ENCODE measurements around the gene CD160. TPM values are rescaled to one million over a fixed set of nuclear protein-coding genes. Genes with fewer than 3 reads are reported as not detected.
"Not testable (repeated sequence)": the region's sequence is repeated elsewhere in the genome, so short reads cannot be mapped to it uniquely, and the experiment has no call there.

The CD160 gene
- total RNA-seq, 2 donors from 2014 or later = 0.31 to 0.33 TPM

DNA sequence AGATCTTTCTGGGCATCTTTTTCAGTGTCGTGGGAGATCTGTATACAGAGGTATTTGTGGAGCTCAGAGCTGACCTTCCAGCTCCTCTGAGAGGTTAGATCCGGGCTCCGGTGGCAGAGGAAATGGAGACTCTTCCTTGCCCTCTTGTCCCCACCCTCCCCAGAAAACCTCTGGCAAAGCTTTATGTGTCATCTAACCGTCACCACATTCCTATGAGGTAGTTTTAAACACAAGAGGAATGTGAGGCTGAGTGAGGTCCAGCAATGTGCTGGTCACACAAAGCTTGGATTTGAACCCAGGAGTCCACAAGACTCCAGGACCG is 1.2 kb downstream of the CD160 start:
- H3K4me1 Mint-ChIP-seq (ENCODE audit: low read depth in 2 of 2) = peaks cover 50 to 56% of the 10 kb centered on the region in 2 donors
- peaks cover 0 to 2% of the 10 kb centered on the region in 2 donors for H3K27me3 Mint-ChIP-seq
- DNase-seq (ENCODE audit: low spot score) = no peak
- no peak for ATAC-seq
- H3K36me3 Mint-ChIP-seq = no peaks in the 10 kb centered on the region
- H3K9me3 Mint-ChIP-seq = no peaks in the 10 kb centered on the region
- H3K27ac Mint-ChIP-seq = no peak overlapping the region
- peak overlapping the region; percentile 78 for H3K4me3 Mint-ChIP-seq

- peak; percentile 86 to 87 for ATAC-seq
- Mint-ChIP-seq H3K9me3 (no peaks in the 10 kb centered on the region), H3K27me3 (peaks cover 0 to 2% of the 10 kb centered on the region in 2 donors), H3K27ac (peak overlapping the region; percentile 19 to 50), H3K36me3 (no peaks in the 10 kb centered on the region), H3K4me3 (peak overlapping the region; percentile 78), H3K4me1 (ENCODE audit: low read depth in 2 of 2) (peaks cover 48 to 50% of the 10 kb centered on the region in 2 donors)
- DNase-seq (ENCODE audit: low spot score) = peak; percentile 84
These were observed 1.8 kb downstream of the CD160 start for GRCh38 chr1:145720878-145721671.

- H3K27me3 Mint-ChIP-seq; H3K36me3 Mint-ChIP-seq; ATAC-seq; H3K27ac Mint-ChIP-seq; H3K9me3 Mint-ChIP-seq; H3K4me3 Mint-ChIP-seq; DNase-seq (ENCODE audit: low spot score): not testable (repeated sequence)
- H3K4me1 Mint-ChIP-seq (ENCODE audit: low read depth in 2 of 2) = peaks cover 11 to 28% of the 10 kb centered on the region in 2 donors
These were observed 6.9 kb downstream of the CD160 start for GRCh38 chr1:145726193-145726592.

- ATAC-seq = no peak
- Mint-ChIP-seq H3K27me3 (no peaks in the 10 kb centered on the region), H3K36me3 (no peaks in the 10 kb centered on the region), H3K4me1 (ENCODE audit: low read depth in 2 of 2) (peaks cover 0 to 19% of the 10 kb centered on the region in 2 donors), H3K4me3 (no peak overlapping the region), H3K27ac (peak overlapping the region in 1 of 2 donors; percentile 76), H3K9me3 (no peaks in the 10 kb centered on the region)
- no peak for DNase-seq (ENCODE audit: low spot score)
These were observed 9.9 kb downstream of the CD160 start for GRCh38 chr1:145729196-145729595.

- Mint-ChIP-seq H3K36me3 (no peaks in the 10 kb centered on the region), H3K9me3 (no peaks in the 10 kb centered on the region), H3K4me3 (no peak overlapping the region), H3K27me3 (no peaks in the 10 kb centered on the region), H3K27ac (peak overlapping the region; percentile 54 to 76), H3K4me1 (ENCODE audit: low read depth in 2 of 2) (peaks cover 0 to 20% of the 10 kb centered on the region in 2 donors)
- no peak for ATAC-seq
- DNase-seq (ENCODE audit: low spot score) = no peak
These were observed 10.6 kb downstream of the CD160 start for GRCh38 chr1:145729666-145730436.

DNA sequence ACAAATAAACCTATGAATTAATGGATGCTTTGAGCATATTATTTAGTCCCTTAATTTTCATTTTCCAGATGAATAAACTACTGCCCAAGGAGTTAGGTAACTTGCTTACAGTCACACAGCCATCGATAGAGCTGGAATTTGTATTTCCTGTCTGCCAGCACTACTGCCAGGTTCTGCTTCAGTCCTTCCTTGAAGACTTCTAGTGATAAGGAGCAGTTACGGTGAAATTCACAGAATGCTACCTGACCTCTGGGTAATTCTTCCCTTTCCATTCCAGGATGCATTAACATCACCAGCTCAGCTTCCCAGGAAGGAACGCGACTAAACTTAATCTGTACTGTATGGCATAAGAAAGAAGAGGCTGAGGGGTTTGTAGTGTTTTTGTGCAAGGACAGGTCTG is 11.2 kb downstream of the CD160 start:
- no peaks in the 10 kb centered on the region for H3K27me3 Mint-ChIP-seq
- peak overlapping the region in 1 of 2 donors; percentile 33 for H3K27ac Mint-ChIP-seq
- no peak overlapping the region for H3K4me3 Mint-ChIP-seq
- H3K9me3 Mint-ChIP-seq = no peaks in the 10 kb centered on the region
- H3K4me1 Mint-ChIP-seq (ENCODE audit: low read depth in 2 of 2) = peaks cover 0 to 20% of the 10 kb centered on the region in 2 donors
- H3K36me3 Mint-ChIP-seq = no peaks in the 10 kb centered on the region
- ATAC-seq (no peak), DNase-seq (ENCODE audit: low spot score) (no peak)

- H3K9me3 Mint-ChIP-seq = no peaks in the 10 kb centered on the region
- H3K4me1 Mint-ChIP-seq (ENCODE audit: low read depth in 2 of 2) = peaks cover 0 to 24% of the 10 kb centered on the region in 2 donors
- DNase-seq (ENCODE audit: low spot score) (no peak), ATAC-seq (no peak)
- H3K36me3 Mint-ChIP-seq = no peaks in the 10 kb centered on the region
- peak overlapping the region in 1 of 2 donors; percentile 33 for H3K27ac Mint-ChIP-seq
- H3K4me3 Mint-ChIP-seq = no peak overlapping the region
- H3K27me3 Mint-ChIP-seq = no peaks in the 10 kb centered on the region
These were observed 11.6 kb downstream of the CD160 start for GRCh38 chr1:145730900-145731299.

- H3K27me3 Mint-ChIP-seq = no peaks in the 10 kb centered on the region
- H3K4me1 Mint-ChIP-seq (ENCODE audit: low read depth in 2 of 2) = peaks cover 9 to 30% of the 10 kb centered on the region in 2 donors
- H3K27ac Mint-ChIP-seq = peak overlapping the region; percentile 9 to 23
- DNase-seq (ENCODE audit: low spot score) (no peak), ATAC-seq (no peak)
- H3K4me3 Mint-ChIP-seq = no peak overlapping the region
- no peaks in the 10 kb centered on the region for H3K9me3 Mint-ChIP-seq
- H3K36me3 Mint-ChIP-seq = no peaks in the 10 kb centered on the region
These were observed 16.9 kb downstream of the CD160 start for GRCh38 chr1:145736191-145736590.

GRCh38 chr1:145740269-145740668 is 21.0 kb downstream of the CD160 start:
- Mint-ChIP-seq H3K36me3 (peaks cover 10% of the 10 kb centered on the region), H3K9me3 (no peaks in the 10 kb centered on the region), H3K27me3 (no peaks in the 10 kb centered on the region), H3K27ac (no peak overlapping the region), H3K4me1 (ENCODE audit: low read depth in 2 of 2) (peaks cover 9 to 29% of the 10 kb centered on the region in 2 donors), H3K4me3 (no peak overlapping the region)
- no peak for DNase-seq (ENCODE audit: low spot score)
- no peak for ATAC-seq

- peaks cover 34% of the 10 kb centered on the region for H3K36me3 Mint-ChIP-seq
- H3K9me3 Mint-ChIP-seq = no peaks in the 10 kb centered on the region
- no peak overlapping the region for H3K27ac Mint-ChIP-seq
- no peak for ATAC-seq
- H3K4me1 Mint-ChIP-seq (ENCODE audit: low read depth in 2 of 2) = peaks cover 11 to 14% of the 10 kb centered on the region in 2 donors
- no peak overlapping the region for H3K4me3 Mint-ChIP-seq
- H3K27me3 Mint-ChIP-seq = no peaks in the 10 kb centered on the region
- DNase-seq (ENCODE audit: low spot score) = no peak
These were observed 28.3 kb downstream of the CD160 start for GRCh38 chr1:145747398-145748247.

- no peak for ATAC-seq
- Mint-ChIP-seq H3K27ac (no peak overlapping the region), H3K9me3 (no peaks in the 10 kb centered on the region), H3K4me3 (no peak overlapping the region), H3K36me3 (peaks cover 25% of the 10 kb centered on the region), H3K27me3 (no peaks in the 10 kb centered on the region), H3K4me1 (ENCODE audit: low read depth in 2 of 2) (peaks cover 11% of the 10 kb centered on the region in 2 donors)
- DNase-seq (ENCODE audit: low spot score) = no peak
These were observed 31.1 kb downstream of the CD160 start for GRCh38 chr1:145750426-145750825.

DNA sequence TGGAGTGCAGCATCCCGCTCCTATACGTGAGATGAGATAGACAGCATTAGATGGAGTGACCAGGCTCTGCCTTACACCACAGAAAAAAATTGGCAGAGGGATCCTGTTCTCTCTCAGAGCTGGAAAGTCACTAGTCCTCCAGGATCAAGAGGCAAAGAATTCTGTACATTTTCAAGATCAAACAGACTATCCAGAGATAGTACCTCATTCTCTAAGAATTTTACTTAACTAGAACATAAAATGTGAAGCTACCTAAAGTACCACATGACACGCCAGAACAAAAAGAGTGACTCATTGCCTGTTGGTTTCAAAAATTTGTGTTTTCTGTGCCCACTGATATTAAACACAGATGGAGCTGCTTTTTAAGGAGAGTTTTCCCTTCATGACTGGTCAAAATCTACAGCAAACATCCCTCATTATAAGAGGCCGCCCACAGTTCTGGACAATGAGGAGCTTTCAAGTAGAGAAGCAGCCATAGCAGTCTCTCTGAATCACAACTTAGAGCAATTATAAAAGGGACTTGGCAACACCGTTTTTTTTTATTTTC is 32.3 kb downstream of the CD160 start:
- H3K27ac Mint-ChIP-seq = no peak overlapping the region
- H3K27me3 Mint-ChIP-seq = no peaks in the 10 kb centered on the region
- H3K9me3 Mint-ChIP-seq = no peaks in the 10 kb centered on the region
- DNase-seq (ENCODE audit: low spot score) (no peak), ATAC-seq (no peak)
- H3K4me1 Mint-ChIP-seq (ENCODE audit: low read depth in 2 of 2) = peaks cover 11% of the 10 kb centered on the region in 2 donors
- H3K4me3 Mint-ChIP-seq = no peak overlapping the region
- peaks cover 25% of the 10 kb centered on the region for H3K36me3 Mint-ChIP-seq

GRCh38 chr1:145757420-145757819 is 38.1 kb downstream of the CD160 start:
- DNase-seq (ENCODE audit: low spot score) = no peak

More at GRCh38 chr1:145757420-145757819, 38.1 kb downstream of the CD160 start:
- Mint-ChIP-seq H3K27me3 (no peaks in the 10 kb centered on the region), H3K4me1 (ENCODE audit: low read depth in 2 of 2) (peaks cover 6 to 20% of the 10 kb centered on the region in 2 donors), H3K36me3 (peaks cover 8% of the 10 kb centered on the region), H3K27ac (no peak overlapping the region), H3K9me3 (no peaks in the 10 kb centered on the region), H3K4me3 (no peak overlapping the region)
- no peak for ATAC-seq
